Right atrium auricular region (tissue), 2 donors: Measurements from ENCODE around the gene SDR42E1. TPM values are rescaled to one million over a fixed set of nuclear protein-coding genes. Genes with fewer than 3 reads are reported as not detected.

Experiments
- DNase-seq: peaks from one replicate; pipeline ENCODE4 v3.0.0-alpha.2; 2019; ENCODE audit warnings: low spot score
- H3K27ac ChIP-seq, 2 donors: fragments of 200-600 bp; sonication (generic); 1 replicate in 1 of 2; 2 replicates in 1 of 2; pipeline ENCODE4 v1.5.1; 2016 to 2019
- H3K27me3 ChIP-seq, 2 donors: fragments of 200-600 bp; sonication (generic); one replicate each; pipeline versions ENCODE4 v1.5.1 to v1.6.0; 2017 to 2019
- H3K36me3 ChIP-seq: fragments of 200-600 bp; sonication (generic); one replicate; pipeline ENCODE4 v1.5.1; 2016
- H3K4me1 ChIP-seq, 2 donors: fragments of 200-600 bp; sonication (generic); one replicate each; pipeline versions ENCODE4 v1.5.1 to v1.6.0; 2017 to 2019
- H3K4me3 ChIP-seq, 2 donors: fragments of 200-600 bp; sonication (generic); 1 replicate in 1 of 2; 2 replicates in 1 of 2; pipeline ENCODE4 v1.5.1; 2017 to 2019; ENCODE audit warnings: mild to moderate bottlenecking in 1 of 2, moderate library complexity in 1 of 2
- H3K9me3 ChIP-seq, 2 donors: fragments of 200-600 bp; sonication (generic); one replicate each; pipeline ENCODE4 v1.5.1; 2019
- CTCF ChIP-seq, 2 donors: fragments of 200-600 bp; sonication (generic); IDR thresholded peaks; one replicate each; pipeline ENCODE4 v1.5.1; 2019; ENCODE audit warnings: antibody characterized with exemption in 2 of 2
- total RNA-seq, 2 donors: library from RNA; depleted of rRNA; stranded (reverse); fragments of >200 nt; gene quantifications; one replicate each; pipeline ENCODE4 v1.1.0, GENCODE V29; 2016

Gene SDR42E1
- total RNA-seq, 2 donors from 2014 or later, result 0.11 to 0.90 TPM

- Histone ChIP-seq H3K27me3 (no peaks in the 10 kb centered on the region), H3K4me1 (no peaks in the 10 kb centered on the region), H3K27ac (no peak overlapping the region), H3K4me3 (no peak overlapping the region), H3K9me3 (no peaks in the 10 kb centered on the region), H3K36me3 (no peaks in the 10 kb centered on the region)
- no peak for DNase-seq
- TF ChIP-seq CTCF (IDR thresholded peaks at IDR 0.05), result no peak
Measured at GRCh38 chr16:82047374-82047773, 36.1 kb upstream of the SDR42E1 start.

GRCh38 chr16:82046941-82047340, 35.7 kb upstream of the SDR42E1 start:
- no peak for TF ChIP-seq CTCF (IDR thresholded peaks at IDR 0.05)
- Histone ChIP-seq H3K4me3 (no peak overlapping the region), H3K27ac (no peak overlapping the region), H3K9me3 (no peaks in the 10 kb centered on the region), H3K36me3 (no peaks in the 10 kb centered on the region), H3K27me3 (no peaks in the 10 kb centered on the region), H3K4me1 (no peaks in the 10 kb centered on the region)
- no peak for DNase-seq

GRCh38 chr16:82046541-82046940, 35.3 kb upstream of the SDR42E1 start:
- TF ChIP-seq CTCF (IDR thresholded peaks at IDR 0.05), result no peak
- no peaks in the 10 kb centered on the region for H3K27me3 ChIP-seq
- H3K9me3 ChIP-seq, result no peaks in the 10 kb centered on the region
- DNase-seq, result no peak
- no peaks in the 10 kb centered on the region for H3K4me1 ChIP-seq
- no peaks in the 10 kb centered on the region for H3K36me3 ChIP-seq
- H3K4me3 ChIP-seq, result no peak overlapping the region
- no peak overlapping the region for H3K27ac ChIP-seq

- no peak for TF ChIP-seq CTCF (IDR thresholded peaks at IDR 0.05)
- H3K4me3 ChIP-seq, result no peak overlapping the region
- H3K27ac ChIP-seq, result no peak overlapping the region
- no peaks in the 10 kb centered on the region for H3K27me3 ChIP-seq
- H3K9me3 ChIP-seq, result no peaks in the 10 kb centered on the region
- no peak for DNase-seq
- no peaks in the 10 kb centered on the region for H3K36me3 ChIP-seq
- no peaks in the 10 kb centered on the region for H3K4me1 ChIP-seq
Measured at GRCh38 chr16:82045465-82045864, 34.2 kb upstream of the SDR42E1 start.

- no peaks in the 10 kb centered on the region for H3K36me3 ChIP-seq
- TF ChIP-seq CTCF (IDR thresholded peaks at IDR 0.05), result no peak
Measured at GRCh38 chr16:82044585-82044911, 33.3 kb upstream of the SDR42E1 start.

GRCh38 chr16:82043680-82044584, 32.7 kb upstream of the SDR42E1 start:
- H3K27ac ChIP-seq, result no peak overlapping the region
- no peak for DNase-seq
- H3K9me3 ChIP-seq, result no peaks in the 10 kb centered on the region
- no peaks in the 10 kb centered on the region for H3K4me1 ChIP-seq
- no peak for TF ChIP-seq CTCF (IDR thresholded peaks at IDR 0.05)
- H3K27me3 ChIP-seq, result no peaks in the 10 kb centered on the region
- no peak overlapping the region for H3K4me3 ChIP-seq
- H3K36me3 ChIP-seq, result no peaks in the 10 kb centered on the region

More at GRCh38 chr16:82044585-82044911, 33.3 kb upstream of the SDR42E1 start:
- H3K9me3 ChIP-seq, result no peaks in the 10 kb centered on the region
- H3K4me1 ChIP-seq, result no peaks in the 10 kb centered on the region
- H3K4me3 ChIP-seq, result no peak overlapping the region
- H3K27ac ChIP-seq, result no peak overlapping the region
- H3K27me3 ChIP-seq, result no peaks in the 10 kb centered on the region
- DNase-seq, result no peak
